PC-9 (cell line): Measurements from ENCODE around the gene RGS7.

ENCODE experiments used
- EZH2 ChIP-seq: fragments of 200-600 bp; sonication (generic); IDR thresholded peaks from 2 replicates; pipeline ENCODE4 v1.8.0; 2017; ENCODE audit warnings: antibody characterized with exemption, low read depth
- TF ChIP-seq, protein P1 (sequence below): fragments of 200-600 bp; sonication (generic); conservative IDR thresholded peaks from 2 replicates; pipeline ENCODE4 v1.6.1; 2017; ENCODE audit warnings: mixed run types, antibody characterized with exemption, mild to moderate bottlenecking, moderate library complexity

- TF ChIP-seq, protein P1, sequence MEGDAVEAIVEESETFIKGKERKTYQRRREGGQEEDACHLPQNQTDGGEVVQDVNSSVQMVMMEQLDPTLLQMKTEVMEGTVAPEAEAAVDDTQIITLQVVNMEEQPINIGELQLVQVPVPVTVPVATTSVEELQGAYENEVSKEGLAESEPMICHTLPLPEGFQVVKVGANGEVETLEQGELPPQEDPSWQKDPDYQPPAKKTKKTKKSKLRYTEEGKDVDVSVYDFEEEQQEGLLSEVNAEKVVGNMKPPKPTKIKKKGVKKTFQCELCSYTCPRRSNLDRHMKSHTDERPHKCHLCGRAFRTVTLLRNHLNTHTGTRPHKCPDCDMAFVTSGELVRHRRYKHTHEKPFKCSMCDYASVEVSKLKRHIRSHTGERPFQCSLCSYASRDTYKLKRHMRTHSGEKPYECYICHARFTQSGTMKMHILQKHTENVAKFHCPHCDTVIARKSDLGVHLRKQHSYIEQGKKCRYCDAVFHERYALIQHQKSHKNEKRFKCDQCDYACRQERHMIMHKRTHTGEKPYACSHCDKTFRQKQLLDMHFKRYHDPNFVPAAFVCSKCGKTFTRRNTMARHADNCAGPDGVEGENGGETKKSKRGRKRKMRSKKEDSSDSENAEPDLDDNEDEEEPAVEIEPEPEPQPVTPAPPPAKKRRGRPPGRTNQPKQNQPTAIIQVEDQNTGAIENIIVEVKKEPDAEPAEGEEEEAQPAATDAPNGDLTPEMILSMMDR, result no peak
- no peak for TF ChIP-seq EZH2
These were observed 121.6 kb downstream of the RGS7 start for GRCh38 chr1:241235256-241235897.
